ENCODE data around the gene PTPRT.

Gene PTPRT

DNA sequence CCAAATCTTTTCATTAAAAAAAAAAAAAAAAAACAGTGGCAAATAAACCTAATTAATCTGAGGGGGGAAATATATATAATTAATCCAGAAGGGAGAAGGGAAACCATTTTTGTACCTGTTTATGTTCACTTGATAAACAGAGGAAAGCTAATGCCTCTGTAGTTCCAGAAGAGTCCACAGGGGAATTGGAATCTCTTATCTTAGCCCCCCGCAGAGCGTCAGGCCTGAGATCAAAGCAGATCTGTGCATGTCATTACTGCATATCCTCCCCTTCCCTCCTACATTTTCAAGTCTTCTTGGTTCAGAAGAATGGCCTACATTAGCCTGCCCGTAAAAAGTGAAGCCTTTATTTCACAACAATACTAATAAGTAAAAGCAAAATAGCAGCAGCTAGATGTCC lies 157.2 kb downstream of the PTPRT start:
- DNase-seq (ENCODE audit: low read depth): no peak
- no peak overlapping the region for H3K4me3 ChIP-seq (ENCODE audit: low read depth, low read length)
- TF ChIP-seq POLR2A (IDR thresholded peaks at IDR 0.05; ENCODE audit: extremely low read depth, insufficient read length) (no peak), MYC (IDR thresholded peaks at IDR 0.05; ENCODE audit: low read depth, low read length) (no peak), CTCF (IDR thresholded peaks at IDR 0.05; ENCODE audit: low read depth, low read length) (no peak)
- TF ChIP-seq, protein P1, sequence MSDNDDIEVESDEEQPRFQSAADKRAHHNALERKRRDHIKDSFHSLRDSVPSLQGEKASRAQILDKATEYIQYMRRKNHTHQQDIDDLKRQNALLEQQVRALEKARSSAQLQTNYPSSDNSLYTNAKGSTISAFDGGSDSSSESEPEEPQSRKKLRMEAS (IDR thresholded peaks at IDR 0.05; ENCODE audit: low read depth, low read length): no peak

DNA sequence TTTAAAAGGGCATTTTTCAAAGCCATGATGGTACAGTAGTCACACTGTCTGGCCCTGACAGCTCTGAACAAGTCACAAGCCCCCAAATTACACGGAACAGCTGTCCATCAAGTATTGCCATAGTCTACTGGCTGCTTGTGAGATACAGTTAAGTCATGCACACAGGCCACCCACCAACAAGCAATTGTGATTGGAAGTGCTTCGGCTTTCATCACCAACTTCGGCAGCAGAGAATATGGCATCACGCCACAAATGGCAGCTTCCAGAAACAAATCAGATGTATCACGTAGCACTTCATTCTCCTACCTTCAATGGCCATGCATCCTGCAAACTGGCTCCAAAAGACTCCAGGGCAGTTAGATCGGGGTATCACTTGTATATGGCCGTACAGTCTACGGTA lies 160.5 kb downstream of the PTPRT start:
- H3K4me3 ChIP-seq (ENCODE audit: low read depth, low read length): no peak overlapping the region
- TF ChIP-seq MYC (IDR thresholded peaks at IDR 0.05; ENCODE audit: low read depth, low read length): no peak
- no peak for TF ChIP-seq CTCF (IDR thresholded peaks at IDR 0.05; ENCODE audit: low read depth, low read length)
- TF ChIP-seq, protein P1 (IDR thresholded peaks at IDR 0.05; ENCODE audit: low read depth, low read length): no peak
- TF ChIP-seq POLR2A (IDR thresholded peaks at IDR 0.05; ENCODE audit: extremely low read depth, insufficient read length): no peak
- no peak for DNase-seq (ENCODE audit: low read depth)

GRCh38 chr20:43028470-43028869 lies 161.2 kb downstream of the PTPRT start:
- TF ChIP-seq, protein P1 (IDR thresholded peaks at IDR 0.05; ENCODE audit: low read depth, low read length): no peak
- TF ChIP-seq CTCF (IDR thresholded peaks at IDR 0.05; ENCODE audit: low read depth, low read length) (no peak), MYC (IDR thresholded peaks at IDR 0.05; ENCODE audit: low read depth, low read length) (no peak), POLR2A (IDR thresholded peaks at IDR 0.05; ENCODE audit: extremely low read depth, insufficient read length) (no peak)
- DNase-seq (ENCODE audit: low read depth): no peak

GRCh38 chr20:43023836-43024235 lies 165.9 kb downstream of the PTPRT start:
- no peak for DNase-seq (ENCODE audit: low read depth)
- no peak overlapping the region for H3K4me3 ChIP-seq (ENCODE audit: low read depth, low read length)
- TF ChIP-seq MYC (IDR thresholded peaks at IDR 0.05; ENCODE audit: low read depth, low read length) (no peak), CTCF (IDR thresholded peaks at IDR 0.05; ENCODE audit: low read depth, low read length) (no peak)

More at GRCh38 chr20:43028470-43028869, 161.2 kb downstream of the PTPRT start:
- no peak overlapping the region for H3K4me3 ChIP-seq (ENCODE audit: low read depth, low read length)

GRCh38 chr20:43022568-43022967 lies 167.1 kb downstream of the PTPRT start:
- no peak for DNase-seq (ENCODE audit: low read depth)
- H3K4me3 ChIP-seq (ENCODE audit: low read depth, low read length): no peak overlapping the region
- no peak for TF ChIP-seq MYC (IDR thresholded peaks at IDR 0.05; ENCODE audit: low read depth, low read length)
- TF ChIP-seq POLR2A (IDR thresholded peaks at IDR 0.05; ENCODE audit: extremely low read depth, insufficient read length): no peak
- TF ChIP-seq, protein P1 (IDR thresholded peaks at IDR 0.05; ENCODE audit: low read depth, low read length): no peak
- no peak for TF ChIP-seq CTCF (IDR thresholded peaks at IDR 0.05; ENCODE audit: low read depth, low read length)

GRCh38 chr20:43022081-43022480 lies 167.6 kb downstream of the PTPRT start:
- no peak for DNase-seq (ENCODE audit: low read depth)
- no peak overlapping the region for H3K4me3 ChIP-seq (ENCODE audit: low read depth, low read length)
- no peak for TF ChIP-seq CTCF (IDR thresholded peaks at IDR 0.05; ENCODE audit: low read depth, low read length)
- TF ChIP-seq POLR2A (IDR thresholded peaks at IDR 0.05; ENCODE audit: extremely low read depth, insufficient read length): no peak
- TF ChIP-seq MYC (IDR thresholded peaks at IDR 0.05; ENCODE audit: low read depth, low read length): no peak
- TF ChIP-seq, protein P1 (IDR thresholded peaks at IDR 0.05; ENCODE audit: low read depth, low read length): no peak

Data from NB4 (cell line).